Right hindlimb (tissue), 1 donor: Measurements from ENCODE around the gene SLC26A9.

Experiments
- DNase-seq: peaks from one replicate; pipeline ENCODE4 v3.0.0-alpha.2; 2018

The SLC26A9 gene

GRCh38 chr1:205945069-205945468, 1.8 kb upstream of the SLC26A9 start:
- no peak for DNase-seq

- no peak for DNase-seq
Measured at GRCh38 chr1:205944525-205944924, 1.3 kb upstream of the SLC26A9 start.

- no peak for DNase-seq
Measured at GRCh38 chr1:205942631-205943159, 561 bp downstream of the SLC26A9 start.

GRCh38 chr1:205940710-205941109, 2.5 kb downstream of the SLC26A9 start:
- DNase-seq = no peak

- no peak for DNase-seq
Measured at GRCh38 chr1:205939690-205940330, 3.4 kb downstream of the SLC26A9 start.

GRCh38 chr1:205938682-205939081, 4.6 kb downstream of the SLC26A9 start:
- DNase-seq = no peak

GRCh38 chr1:205936846-205937586, 6.2 kb downstream of the SLC26A9 start:
- DNase-seq = no peak

- no peak for DNase-seq
Measured at GRCh38 chr1:205936311-205936710, 6.9 kb downstream of the SLC26A9 start.

- no peak for DNase-seq
Measured at GRCh38 chr1:205935869-205936268, 7.4 kb downstream of the SLC26A9 start.

GRCh38 chr1:205934788-205935187, 8.5 kb downstream of the SLC26A9 start:
- no peak for DNase-seq

- no peak for DNase-seq
Measured at GRCh38 chr1:205933671-205934618, 9.3 kb downstream of the SLC26A9 start.

- no peak for DNase-seq
Measured at GRCh38 chr1:205932776-205933175, 10.5 kb downstream of the SLC26A9 start.

- DNase-seq = no peak
Measured at GRCh38 chr1:205930799-205931281, 12.4 kb downstream of the SLC26A9 start.

GRCh38 chr1:205930195-205930577, 13.1 kb downstream of the SLC26A9 start:
- no peak for DNase-seq

- DNase-seq = no peak
Measured at GRCh38 chr1:205929496-205930194, 13.6 kb downstream of the SLC26A9 start.

GRCh38 chr1:205928317-205928716, 14.9 kb downstream of the SLC26A9 start:
- no peak for DNase-seq

- DNase-seq = no peak
Measured at GRCh38 chr1:205927676-205928075, 15.6 kb downstream of the SLC26A9 start.

GRCh38 chr1:205927247-205927646, 16.0 kb downstream of the SLC26A9 start:
- DNase-seq = no peak

GRCh38 chr1:205926636-205927035, 16.6 kb downstream of the SLC26A9 start:
- no peak for DNase-seq

GRCh38 chr1:205926213-205926612, 17.0 kb downstream of the SLC26A9 start:
- DNase-seq = no peak

- DNase-seq = no peak
Measured at GRCh38 chr1:205925736-205926135, 17.5 kb downstream of the SLC26A9 start.

- DNase-seq = no peak
Measured at GRCh38 chr1:205924460-205924790, 18.8 kb downstream of the SLC26A9 start.
